Smooth muscle cell of trachea (primary cell): ENCODE measurements around the gene GGCX. TPM values are rescaled to one million over a fixed set of nuclear protein-coding genes. Genes with fewer than 3 reads are reported as not detected.

ENCODE experiments used
- total RNA-seq: library from RNA; depleted of rRNA; stranded (reverse); fragments of >200 nt; gene quantifications from 2 replicates; pipeline ENCODE4 v1.2.1, GENCODE V29; 2014

GGCX gene
- total RNA-seq: 55.3 and 76.6 TPM in 2 replicates

GRCh38 chr2:85561280-85562212 is at the start of gene GGCX:
GGCX (minus strand) TSS chr2:85561493; CDS start chr2:85561428, 65 bp downstream.

GRCh38 chr2:85602476-85603234 is 41.4 kb upstream of the GGCX start, which contains the start of gene TMEM150A:
TMEM150A (minus strand) TSS chr2:85602698; CDS start chr2:85601948, 750 bp downstream.

GRCh38 chr2:85595301-85596025 is 34.2 kb upstream of the GGCX start, which contains the start of gene RNF181:
RNF181 (plus strand) TSS chr2:85595745; CDS start chr2:85595764, 19 bp downstream.

GRCh38 chr2:85584354-85584856 is 23.1 kb upstream of the GGCX start, which contains the start of gene VAMP5:
VAMP5 (plus strand) TSS chr2:85584431; CDS start chr2:85584491, 60 bp downstream.

GRCh38 chr2:85577386-85578242 is 16.3 kb upstream of the GGCX start, which contains the start of gene VAMP8:
VAMP8 (plus strand) TSS chr2:85577586; CDS start chr2:85577647, 61 bp downstream.

GRCh38 chr2:85538507-85539360 is 22.6 kb downstream of the GGCX start, which contains the start of gene MAT2A:
MAT2A (plus strand) TSS chr2:85539168; CDS start chr2:85539288, 120 bp downstream.

Other genes with a start within 250 kb of the GGCX start
- gene TGOLN2, start 233.5 kb downstream of the GGCX start, total RNA-seq: 133 and 174 TPM in 2 replicates
- gene RETSAT, start 207.0 kb downstream of the GGCX start, total RNA-seq: 58.6 and 90.0 TPM in 2 replicates
- 15.9 and 19.8 TPM in 2 replicates for gene ELMOD3, start 206.7 kb downstream of the GGCX start, total RNA-seq
- gene CAPG, start 151.1 kb downstream of the GGCX start, total RNA-seq: 347 and 497 TPM in 2 replicates
- gene SH2D6, start 142.8 kb downstream of the GGCX start, total RNA-seq: 0.66 TPM in 1 of 2 replicates, not detected in the other
- 200 and 279 TPM in 2 replicates for gene MAT2A, start 22.3 kb downstream of the GGCX start, total RNA-seq
- 1.5 and 2.8 TPM in 2 replicates for gene VAMP8, start 16.1 kb upstream of the GGCX start, total RNA-seq
- 28.7 and 35.4 TPM in 2 replicates for gene VAMP5, start 22.9 kb upstream of the GGCX start, total RNA-seq
- 160 and 253 TPM in 2 replicates for gene RNF181, start 34.3 kb upstream of the GGCX start, total RNA-seq
- gene TMEM150A, start 41.2 kb upstream of the GGCX start, total RNA-seq: 5.1 and 16.4 TPM in 2 replicates
- gene C2orf68, start 50.6 kb upstream of the GGCX start, total RNA-seq: 20.5 and 22.0 TPM in 2 replicates
- gene USP39, start 54.7 kb upstream of the GGCX start, total RNA-seq: 33.2 and 34.3 TPM in 2 replicates
- gene SFTPB, start 106.7 kb upstream of the GGCX start, total RNA-seq: not detected in 2 replicates
- not detected in 2 replicates for gene GNLY, start 132.9 kb upstream of the GGCX start, total RNA-seq
- gene ATOH8, start 192.5 kb upstream of the GGCX start, total RNA-seq: 22.4 and 55.9 TPM in 2 replicates